Lung (tissue), 12 donors: ENCODE data around the gene LBX1. TPM values are rescaled to one million over a fixed set of nuclear protein-coding genes. Genes with fewer than 3 reads are reported as not detected.

Experiments used
- ATAC-seq: fragments of 200-7000 bp; cut with Tn5 transposase; one replicate; pipeline ENCODE4 v1.9.1; 2020; ENCODE audit warnings: moderate number of reproducible peaks; ENCODE audit not compliant: insufficient read depth, low FRiP score
- DNase-seq, 3 donors: peaks; one replicate each; pipeline ENCODE4 v3.0.0-alpha.2; 2013 to 2017
- H3K27ac ChIP-seq, 2 donors: one replicate each; pipeline ENCODE4 v1.5.1; 2013; ENCODE audit warnings: mild to moderate bottlenecking in 2 of 2, moderate library complexity in 2 of 2, control low read depth in 1 of 2, inconsistent platforms in 1 of 2, low read depth in 1 of 2, low read length in 1 of 2
- H3K27me3 ChIP-seq, 3 donors: one replicate each; pipeline ENCODE4 v1.5.1; 2013; ENCODE audit warnings: low read length in 2 of 3; ENCODE audit not compliant: control insufficient read depth in 3 of 3, insufficient read depth in 3 of 3
- H3K36me3 ChIP-seq, 4 donors: one replicate each; pipeline ENCODE4 v1.5.1; 2013; ENCODE audit warnings: low read length in 4 of 4, mild to moderate bottlenecking in 1 of 4, moderate library complexity in 1 of 4; ENCODE audit not compliant: control insufficient read depth in 4 of 4, insufficient read depth in 4 of 4
- H3K4me1 ChIP-seq, 5 donors: one replicate each; pipeline ENCODE4 v1.5.1; 2013; ENCODE audit warnings: low read length in 5 of 5, mild to moderate bottlenecking in 2 of 5, moderate library complexity in 1 of 5; ENCODE audit not compliant: control insufficient read depth in 5 of 5, insufficient read depth in 5 of 5
- H3K4me3 ChIP-seq: one replicate; pipeline ENCODE4 v1.5.1; 2013; ENCODE audit warnings: mild to moderate bottlenecking, control low read depth, moderate library complexity
- H3K9ac ChIP-seq, 2 donors: one replicate each; pipeline ENCODE4 v1.5.1; 2013; ENCODE audit warnings: low read length in 2 of 2, control low read depth in 1 of 2; ENCODE audit not compliant: insufficient read depth in 1 of 2
- H3K9me3 ChIP-seq, 4 donors: one replicate each; pipeline ENCODE4 v1.5.1; 2013; ENCODE audit warnings: low read length in 3 of 4, mild to moderate bottlenecking in 1 of 4, moderate library complexity in 1 of 4; ENCODE audit not compliant: control insufficient read depth in 4 of 4, insufficient read depth in 3 of 4
- CTCF ChIP-seq: IDR thresholded peaks from 2 replicates; pipeline ENCODE4 v1.5.1; 2012; ENCODE audit warnings: mild to moderate bottlenecking; ENCODE audit errors: control extremely low read depth, extremely low read depth
- WGBS, 2 donors: extraction: QIAGEN DNeasy Blood & Tissue Kit; methylation state at CpG; one replicate each; pipeline ENCODE4 v1.1.7; 2013; 5-methylcytosine and 5-hydroxymethylcytosine counted together
- polyA plus RNA-seq, 2 donors: library from polyadenylated mRNA; stranded (reverse); fragments of 200-250 nt; gene quantifications; one replicate each; pipeline ENCODE4 v1.2.1, GENCODE V29; 2013
- total RNA-seq, 2 donors: library from RNA; depleted of rRNA in 1 of 2; stranded (reverse); fragments of >200 nt in 1 of 2; gene quantifications; one replicate each; pipeline ENCODE4 v1.2.1, GENCODE V29; 2014 to 2021
- donor health status: control.
- donor health status: control.
- donor health status: Bipolar disorder and iron deficiency.
- donor health status: healthy.
- donor health status: DM: yes; HTN: yes; CAD: no.

LBX1 gene
- total and polyA plus RNA-seq, 4 donors = 0.02 to 0.09 (median 0.04) TPM; not detected in 1

GRCh38 chr10:101241840-101242707 is 12.8 kb upstream of the LBX1 start:
- H3K36me3 ChIP-seq = no peaks in the 10 kb centered on the region
- peaks cover 0 to 32% (median 5%) of the 10 kb centered on the region in 5 donors for H3K4me1 ChIP-seq
- no peak overlapping the region for H3K27ac ChIP-seq
- ATAC-seq (no peak), DNase-seq (peak; percentile 91 to 96 (median 92))
- H3K4me3 ChIP-seq = no peak overlapping the region
- H3K27me3 ChIP-seq = peaks cover 4 to 50% (median 15%) of the 10 kb centered on the region in 3 donors
- no peak for TF ChIP-seq CTCF
- peaks cover 0 to 6% (median 0%) of the 10 kb centered on the region in 4 donors for H3K9me3 ChIP-seq
- WGBS, 2 donors = 83% methylated on average over 21 of the region's 21 CpGs
- H3K9ac ChIP-seq = no peak overlapping the region

GRCh38 chr10:101238732-101239105 is 9.5 kb upstream of the LBX1 start:
- H3K9ac ChIP-seq = no peak overlapping the region
- no peak overlapping the region for H3K27ac ChIP-seq
- H3K27me3 ChIP-seq = peaks cover 4 to 72% (median 48%) of the 10 kb centered on the region in 3 donors
- WGBS, 2 donors = 12 to 13% methylated on average over 24 of the region's 24 CpGs
- ATAC-seq (no peak), DNase-seq (no peak)
- peaks cover 0 to 32% (median 8%) of the 10 kb centered on the region in 5 donors for H3K4me1 ChIP-seq
- peaks cover 0 to 13% (median 0%) of the 10 kb centered on the region in 4 donors for H3K9me3 ChIP-seq
- H3K36me3 ChIP-seq = no peaks in the 10 kb centered on the region
- no peak overlapping the region for H3K4me3 ChIP-seq
- peak; percentile 7 for TF ChIP-seq CTCF

DNA sequence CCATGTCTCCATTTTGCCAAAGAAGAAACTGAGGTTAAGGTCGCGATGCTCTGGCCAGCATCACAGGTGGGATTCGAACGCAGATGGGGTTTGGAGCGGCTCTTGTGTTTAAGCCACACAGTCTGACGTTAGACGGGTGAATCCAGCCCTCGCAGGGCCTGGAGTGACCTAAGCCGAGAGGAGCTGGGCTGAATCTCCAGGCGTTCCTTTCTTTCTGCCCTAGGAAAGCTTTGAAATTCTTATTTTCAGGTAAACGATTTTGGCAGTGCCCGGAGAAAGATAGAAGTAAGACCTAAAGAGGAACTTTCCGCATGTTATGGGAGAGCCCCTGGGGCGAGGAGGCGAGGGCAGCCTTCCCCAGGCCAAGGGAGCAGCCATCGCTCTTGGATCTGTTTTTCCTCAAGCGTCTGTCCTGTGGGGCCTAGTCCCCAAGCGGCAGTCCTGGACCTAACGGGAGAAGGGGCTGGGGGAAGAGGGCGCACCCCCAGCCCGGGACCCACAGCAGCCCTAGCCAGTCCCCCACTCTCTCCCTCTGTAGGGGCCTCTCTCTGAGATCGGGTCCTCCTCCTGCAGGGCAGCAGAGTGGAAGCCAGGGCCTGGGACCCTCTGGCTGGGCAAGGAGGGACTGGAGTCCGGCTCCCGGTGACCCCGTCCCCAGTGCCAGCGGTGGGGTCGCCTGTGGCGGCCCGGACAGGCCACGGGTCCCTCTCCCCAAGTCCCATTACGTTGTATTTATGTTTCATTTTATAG is 8.9 kb upstream of the LBX1 start:
- 13 to 23% methylated on average over 31 of the region's 31 CpGs for WGBS, 2 donors
- ATAC-seq = no peak
- TF ChIP-seq CTCF = no peak

More for the DNA sequence above, 8.9 kb upstream of the LBX1 start:
- H3K9me3 ChIP-seq = peaks cover 0 to 10% (median 0%) of the 10 kb centered on the region in 4 donors
- no peak for DNase-seq
- no peak overlapping the region for H3K9ac ChIP-seq
- peaks cover 0 to 29% (median 8%) of the 10 kb centered on the region in 5 donors for H3K4me1 ChIP-seq
- peaks cover 0 to 76% (median 54%) of the 10 kb centered on the region in 3 donors for H3K27me3 ChIP-seq
- no peak overlapping the region for H3K4me3 ChIP-seq
- H3K27ac ChIP-seq = no peak overlapping the region
- H3K36me3 ChIP-seq = no peaks in the 10 kb centered on the region
